Mucosa of rectum (tissue), 2 donors: ENCODE measurements around the gene MYOM1.

Experiments
- H3K27ac ChIP-seq, 2 donors: one replicate each; pipeline ENCODE4 v1.7.0; 2013; ENCODE audit warnings: inconsistent platforms in 2 of 2, low read depth in 2 of 2, low read length in 2 of 2
- H3K27me3 ChIP-seq, 2 donors: one replicate each; pipeline ENCODE4 v1.7.0; 2013; ENCODE audit warnings: low read length in 2 of 2; ENCODE audit not compliant: control insufficient read depth in 2 of 2, insufficient read depth in 2 of 2
- H3K36me3 ChIP-seq, 2 donors: one replicate each; pipeline ENCODE4 v1.7.0; 2013; ENCODE audit warnings: low read length in 2 of 2; ENCODE audit not compliant: control insufficient read depth in 2 of 2, insufficient read depth in 2 of 2
- H3K4me1 ChIP-seq, 2 donors: one replicate each; pipeline ENCODE4 v1.7.0; 2013; ENCODE audit warnings: low read length in 2 of 2, mild to moderate bottlenecking in 1 of 2; ENCODE audit not compliant: control insufficient read depth in 2 of 2, insufficient read depth in 2 of 2
- H3K4me3 ChIP-seq, 2 donors: one replicate each; pipeline ENCODE4 v1.7.0; 2013; ENCODE audit warnings: low read length in 2 of 2
- H3K9ac ChIP-seq, 2 donors: one replicate each; pipeline ENCODE4 v1.7.0; 2013; ENCODE audit warnings: low read length in 2 of 2, low read depth in 1 of 2, mild to moderate bottlenecking in 1 of 2
- H3K9me3 ChIP-seq, 2 donors: one replicate each; pipeline ENCODE4 v1.7.0; 2013; ENCODE audit warnings: low read length in 2 of 2; ENCODE audit not compliant: control insufficient read depth in 2 of 2
- donor health status: healthy.
- donor health status: Normal muscosa, but diverticular disease.

The MYOM1 gene

GRCh38 chr18:3111523-3112240 is 108.1 kb downstream of the MYOM1 start:
- H3K36me3 ChIP-seq: no peaks in the 10 kb centered on the region
- no peak overlapping the region for H3K9ac ChIP-seq
- no peaks in the 10 kb centered on the region for H3K9me3 ChIP-seq
- no peak overlapping the region for H3K27ac ChIP-seq
- no peak overlapping the region for H3K4me3 ChIP-seq
- H3K4me1 ChIP-seq: no peaks in the 10 kb centered on the region
- H3K27me3 ChIP-seq: no peaks in the 10 kb centered on the region

DNA sequence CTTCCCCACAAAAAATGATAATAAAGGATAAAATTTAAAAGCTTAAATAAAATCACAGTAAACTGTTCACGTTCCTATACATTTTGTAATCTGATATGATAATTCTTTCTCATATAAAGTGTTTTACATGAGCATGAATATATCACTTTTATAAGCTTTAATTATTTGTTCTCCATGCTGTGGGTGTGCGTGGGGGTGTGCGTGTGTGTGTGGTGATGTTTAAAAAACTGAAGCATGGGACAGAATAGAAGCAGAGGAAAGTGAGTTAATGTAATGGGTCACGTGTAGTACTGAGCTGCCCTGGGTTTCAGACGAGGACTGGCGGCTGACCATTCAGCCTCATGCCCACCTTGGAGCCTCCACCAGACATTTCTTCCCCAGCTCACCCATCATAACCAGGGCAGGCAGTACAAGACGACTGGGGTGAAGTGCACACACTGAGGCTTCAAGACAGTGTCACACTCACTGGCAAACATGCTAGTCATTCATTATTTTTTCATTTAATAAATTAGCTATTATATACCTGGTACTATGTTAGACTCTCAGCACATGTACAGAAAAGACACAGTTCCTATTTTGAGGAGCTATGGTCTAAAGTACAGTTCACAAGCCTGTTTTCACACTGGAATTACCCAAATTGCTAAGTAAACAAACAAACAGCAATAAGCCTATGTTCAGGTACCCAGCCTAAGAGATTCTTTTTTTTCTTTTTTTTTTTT is 109.6 kb downstream of the MYOM1 start:
- H3K9ac ChIP-seq: no peak overlapping the region
- no peaks in the 10 kb centered on the region for H3K9me3 ChIP-seq
- H3K36me3 ChIP-seq: no peaks in the 10 kb centered on the region
- no peak overlapping the region for H3K27ac ChIP-seq
- no peak overlapping the region for H3K4me3 ChIP-seq
- no peaks in the 10 kb centered on the region for H3K4me1 ChIP-seq
- H3K27me3 ChIP-seq: no peaks in the 10 kb centered on the region

- Histone ChIP-seq H3K27ac (no peak overlapping the region), H3K27me3 (no peaks in the 10 kb centered on the region), H3K4me3 (no peak overlapping the region), H3K9ac (no peak overlapping the region), H3K36me3 (no peaks in the 10 kb centered on the region), H3K9me3 (no peaks in the 10 kb centered on the region), H3K4me1 (no peaks in the 10 kb centered on the region)
These were observed 112.0 kb downstream of the MYOM1 start for GRCh38 chr18:3107740-3108151.

DNA sequence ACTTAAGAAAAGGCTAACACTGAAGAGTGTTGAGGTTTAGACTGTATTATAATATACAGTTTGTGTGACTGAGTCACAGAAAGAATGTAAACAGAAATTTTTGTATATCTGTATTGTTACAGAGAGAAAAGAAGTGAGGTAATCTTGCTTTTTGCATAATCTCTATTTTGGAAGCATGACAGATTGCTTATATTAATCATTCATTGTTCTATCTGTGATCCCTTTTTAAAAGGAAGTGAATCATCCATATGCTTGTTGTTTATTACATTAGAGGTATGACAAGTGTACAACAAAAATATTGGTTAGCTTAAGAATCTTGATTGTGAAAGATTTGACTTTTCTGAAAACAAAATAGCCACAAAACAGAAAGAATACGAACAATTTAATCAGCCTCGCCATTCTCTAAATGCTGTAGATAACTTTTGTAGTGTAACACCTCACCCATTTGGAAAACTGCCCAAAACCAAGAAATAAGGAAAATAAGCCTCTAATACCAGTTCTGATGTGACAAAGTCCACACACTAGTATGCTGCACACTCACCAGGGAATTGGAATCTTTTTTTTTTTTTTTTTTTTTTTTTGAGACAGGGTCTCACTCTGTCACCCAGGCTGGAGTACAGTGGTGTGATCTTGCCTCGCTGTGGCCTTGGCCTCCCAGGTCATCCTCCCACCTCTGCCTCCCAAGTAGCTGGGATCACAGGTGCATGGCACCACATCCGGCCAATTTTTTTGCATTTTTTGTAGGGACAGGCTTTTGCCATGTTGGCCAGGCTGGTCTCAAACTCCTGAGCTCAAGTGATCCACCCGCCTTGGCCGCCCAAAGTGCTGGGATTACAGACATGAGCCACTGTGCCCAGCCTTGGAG is 115.3 kb downstream of the MYOM1 start:
- Histone ChIP-seq H3K4me1 (no peaks in the 10 kb centered on the region), H3K36me3 (no peaks in the 10 kb centered on the region), H3K9me3 (no peaks in the 10 kb centered on the region), H3K27me3 (no peaks in the 10 kb centered on the region), H3K9ac (no peak overlapping the region), H3K4me3 (no peak overlapping the region), H3K27ac (no peak overlapping the region)

DNA sequence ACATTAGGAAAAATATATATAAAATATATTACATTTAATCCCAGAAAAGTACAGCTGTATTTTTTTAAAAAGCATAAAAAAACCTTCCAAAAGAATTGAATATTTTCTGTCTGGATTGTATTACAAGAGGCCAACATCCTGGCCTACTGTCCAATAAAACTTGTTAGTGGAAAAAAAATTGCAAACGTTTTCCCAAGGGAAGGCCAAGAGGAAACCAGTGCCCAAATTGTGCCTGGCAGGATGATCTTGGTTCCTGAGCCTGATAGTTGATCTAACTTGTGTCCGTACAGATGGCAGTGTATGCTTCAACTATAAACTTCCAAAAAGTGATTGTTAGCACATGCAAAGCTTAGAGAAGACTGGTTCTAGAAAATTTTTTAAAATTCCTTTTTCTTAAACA is 116.2 kb downstream of the MYOM1 start:
- H3K4me1 ChIP-seq: no peaks in the 10 kb centered on the region
- H3K27ac ChIP-seq: no peak overlapping the region
- H3K36me3 ChIP-seq: no peaks in the 10 kb centered on the region
- H3K9me3 ChIP-seq: no peaks in the 10 kb centered on the region
- no peak overlapping the region for H3K4me3 ChIP-seq
- no peak overlapping the region for H3K9ac ChIP-seq
- H3K27me3 ChIP-seq: no peaks in the 10 kb centered on the region

DNA sequence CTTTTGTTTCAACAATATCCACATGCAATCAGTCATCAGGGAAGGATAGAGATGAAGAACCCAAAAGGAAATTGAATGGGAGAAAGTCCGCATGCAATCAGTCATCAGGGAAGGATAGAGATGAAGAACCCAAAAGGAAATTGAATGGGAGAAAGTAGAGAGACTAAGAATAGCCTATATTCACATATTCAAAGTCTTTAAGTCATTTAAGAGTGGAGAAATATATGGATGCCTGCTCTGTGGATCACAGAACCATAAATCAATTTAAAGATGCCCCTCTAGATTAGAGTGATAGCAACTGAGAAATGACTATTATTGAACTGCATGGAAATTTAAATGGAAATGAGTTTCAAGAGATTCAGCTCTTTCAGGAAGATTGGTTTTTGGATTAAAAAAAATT is 116.8 kb downstream of the MYOM1 start:
- H3K9ac ChIP-seq: no peak overlapping the region
- no peaks in the 10 kb centered on the region for H3K27me3 ChIP-seq
- H3K9me3 ChIP-seq: no peaks in the 10 kb centered on the region
- no peaks in the 10 kb centered on the region for H3K36me3 ChIP-seq
- H3K4me1 ChIP-seq: no peaks in the 10 kb centered on the region
- no peak overlapping the region for H3K27ac ChIP-seq
- H3K4me3 ChIP-seq: no peak overlapping the region

DNA sequence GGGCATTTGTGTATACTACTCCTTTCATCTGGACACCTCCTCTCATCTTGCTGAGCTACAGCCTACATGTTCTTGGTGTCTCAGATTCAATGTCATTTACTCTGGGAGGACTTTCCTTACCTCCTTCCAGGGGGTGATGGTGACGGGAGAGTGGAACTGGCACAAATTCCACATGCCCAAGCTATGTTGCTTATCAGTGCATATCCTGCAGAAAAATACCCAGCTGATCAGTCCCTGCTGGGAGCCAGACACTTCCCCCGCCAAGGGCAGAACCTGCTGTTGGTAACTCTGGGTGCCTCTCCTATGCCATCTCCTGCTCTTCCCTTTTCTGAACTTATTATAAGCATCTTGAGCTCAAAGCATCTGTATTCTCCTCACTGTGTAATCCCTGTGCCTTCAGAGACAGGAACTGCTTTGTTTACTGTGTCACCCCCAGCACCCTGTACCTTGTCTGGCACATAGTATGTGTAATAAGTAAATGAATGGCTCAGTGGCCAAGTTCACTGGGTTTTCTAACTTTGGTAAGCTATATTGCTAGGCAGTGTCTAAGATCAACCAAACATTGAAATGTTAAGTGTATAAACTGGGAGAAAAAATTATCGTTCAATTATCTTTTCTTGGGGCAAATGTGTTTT is 119.2 kb downstream of the MYOM1 start:
- Histone ChIP-seq H3K9ac (no peak overlapping the region), H3K36me3 (no peaks in the 10 kb centered on the region), H3K27ac (no peak overlapping the region), H3K4me3 (no peak overlapping the region), H3K4me1 (no peaks in the 10 kb centered on the region), H3K9me3 (no peaks in the 10 kb centered on the region), H3K27me3 (no peaks in the 10 kb centered on the region)

GRCh38 chr18:3099327-3099726 is 120.4 kb downstream of the MYOM1 start:
- H3K4me3 ChIP-seq: no peak overlapping the region
- H3K27ac ChIP-seq: no peak overlapping the region
- H3K4me1 ChIP-seq: no peaks in the 10 kb centered on the region
- no peaks in the 10 kb centered on the region for H3K9me3 ChIP-seq
- no peak overlapping the region for H3K9ac ChIP-seq
- no peaks in the 10 kb centered on the region for H3K36me3 ChIP-seq
- no peaks in the 10 kb centered on the region for H3K27me3 ChIP-seq

DNA sequence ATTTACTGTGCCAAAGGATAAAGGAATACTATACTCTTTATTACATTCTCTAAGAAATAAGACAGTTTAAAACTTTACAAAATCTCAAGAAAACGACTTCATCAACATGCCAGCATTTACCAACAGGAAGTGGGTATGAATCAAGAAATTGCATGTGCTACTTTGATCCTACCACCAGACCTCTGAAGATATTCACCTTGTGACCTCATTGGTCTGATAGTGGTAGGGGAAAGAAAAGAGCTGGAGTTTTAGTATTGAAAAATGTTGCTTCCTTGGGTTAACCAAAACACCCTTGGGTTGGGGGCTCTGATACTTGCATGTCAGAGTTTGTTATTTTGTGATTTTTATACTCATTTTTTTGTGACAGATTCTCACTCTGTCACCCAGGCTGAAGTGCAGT is 122.7 kb downstream of the MYOM1 start:
- Histone ChIP-seq H3K36me3 (no peaks in the 10 kb centered on the region), H3K9ac (no peak overlapping the region), H3K4me3 (no peak overlapping the region), H3K9me3 (no peaks in the 10 kb centered on the region), H3K27me3 (no peaks in the 10 kb centered on the region), H3K4me1 (peaks cover 0 to 3% of the 10 kb centered on the region in 2 donors), H3K27ac (no peak overlapping the region)

DNA sequence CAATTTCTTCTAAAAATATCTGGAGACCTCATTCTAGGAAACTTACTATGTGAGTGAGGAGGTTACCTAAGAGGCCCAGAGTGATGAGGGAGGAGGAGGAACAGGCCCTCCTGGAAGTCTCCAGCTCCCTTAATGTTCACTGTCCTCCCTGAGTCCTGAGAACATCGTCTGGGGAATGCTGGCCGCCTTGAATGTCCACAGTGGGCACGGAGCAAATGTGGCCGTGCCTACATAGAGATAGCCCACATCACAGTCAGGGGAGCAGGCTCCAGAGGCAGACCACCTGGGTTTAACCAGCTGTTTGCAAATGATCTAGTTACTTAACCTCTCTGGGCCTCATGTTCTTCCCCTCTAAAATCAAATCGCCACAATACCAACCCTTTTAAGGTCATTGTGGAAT is 123.8 kb downstream of the MYOM1 start:
- Histone ChIP-seq H3K9ac (no peak overlapping the region), H3K4me1 (peaks cover 0 to 3% of the 10 kb centered on the region in 2 donors), H3K36me3 (no peaks in the 10 kb centered on the region), H3K27ac (no peak overlapping the region), H3K9me3 (no peaks in the 10 kb centered on the region), H3K4me3 (no peak overlapping the region), H3K27me3 (no peaks in the 10 kb centered on the region)
